ENCODE measurements around the gene PPP1R1C.

The PPP1R1C gene

DNA sequence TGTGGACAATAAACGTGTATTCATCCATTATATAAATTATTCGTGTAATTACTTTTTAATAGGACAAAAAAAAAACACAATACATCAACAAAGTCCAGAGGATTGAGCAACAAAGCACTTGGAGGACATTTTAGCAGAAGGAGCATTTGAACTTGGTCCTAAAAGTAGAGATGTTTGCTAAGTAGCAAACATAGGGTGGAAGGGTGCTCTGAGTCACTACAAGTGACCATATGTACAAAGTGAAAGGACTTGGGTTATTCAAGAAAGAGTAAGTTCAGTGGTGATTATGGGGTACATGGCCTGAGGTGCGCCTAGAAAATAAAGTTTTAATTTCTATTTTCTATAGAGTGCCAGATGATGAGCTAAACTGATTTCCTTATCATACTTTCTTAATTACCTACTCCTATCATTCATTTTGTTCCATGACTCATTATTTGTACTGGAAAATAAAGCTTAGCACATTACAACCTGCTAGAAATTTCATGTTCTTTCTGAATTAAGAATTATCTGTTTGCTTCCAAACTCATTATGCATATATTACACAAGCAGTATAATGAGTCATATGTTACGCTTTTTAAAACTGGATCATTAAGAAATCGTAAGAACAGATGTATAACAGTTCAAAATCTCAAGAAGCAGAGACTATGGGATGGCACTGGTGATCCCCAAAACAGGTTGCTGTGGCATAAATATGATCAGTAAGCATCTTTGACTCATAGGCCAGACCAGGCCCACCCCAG is 13.1 kb upstream of the PPP1R1C start:
- DNase-seq (ENCODE audit: low read depth), result no peak

GRCh38 chr2:181973171-181973783 is 12.4 kb upstream of the PPP1R1C start:
- no peak for DNase-seq (ENCODE audit: low read depth)

DNA sequence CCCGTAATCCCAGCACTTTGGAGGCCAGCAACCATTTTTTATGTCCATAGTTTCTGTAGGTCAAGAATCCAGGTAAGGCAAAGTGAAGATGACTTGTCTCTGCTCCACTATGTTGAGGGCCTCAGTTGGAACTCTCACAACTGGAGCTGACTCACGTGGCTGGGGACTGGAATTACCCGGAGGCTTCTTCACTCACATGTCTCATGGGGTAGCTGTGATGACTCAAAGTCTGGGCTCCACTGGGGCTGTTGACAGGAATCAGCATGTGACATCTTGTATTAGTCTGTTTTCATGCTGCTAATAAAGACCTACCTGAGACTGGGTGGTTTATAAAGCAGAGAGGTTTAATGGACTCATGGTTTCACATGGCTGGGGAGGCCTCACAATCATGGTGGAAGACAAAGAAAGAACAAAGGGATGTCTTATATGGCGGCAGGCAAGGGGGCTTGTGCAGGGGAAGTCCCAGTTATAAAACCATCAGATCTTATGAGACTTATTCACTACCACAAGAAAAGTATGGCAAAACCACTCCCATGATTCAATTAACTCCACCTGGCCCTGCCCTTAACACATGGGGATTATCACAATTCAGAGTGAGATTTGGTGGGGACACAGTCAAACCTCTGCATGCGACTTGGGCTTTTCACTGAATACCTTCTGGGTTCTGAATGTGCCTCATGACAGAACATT is 7.8 kb upstream of the PPP1R1C start:
- no peak for DNase-seq (ENCODE audit: low read depth)

- DNase-seq (ENCODE audit: low read depth), result no peak
Observed at GRCh38 chr2:181978351-181979150, 7.1 kb upstream of the PPP1R1C start.

DNA sequence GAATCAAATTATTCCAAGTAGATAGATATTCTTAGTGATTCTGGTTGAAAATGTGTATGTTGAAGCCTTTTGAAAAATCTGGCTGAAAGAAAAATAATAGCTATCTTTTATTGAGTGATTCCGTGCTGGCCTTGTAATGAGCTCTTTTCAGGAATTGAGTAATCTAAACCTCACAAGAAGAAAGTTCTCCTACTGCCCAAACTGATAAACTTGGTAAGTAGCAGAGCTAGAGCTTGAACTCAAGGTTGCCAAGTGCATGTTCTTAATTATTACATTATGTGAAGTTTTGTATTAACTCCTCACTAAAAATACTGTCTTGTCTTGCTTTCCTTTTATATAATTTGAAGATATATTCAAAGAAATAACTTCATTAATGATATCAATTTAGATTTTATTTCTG is 1.6 kb upstream of the PPP1R1C start:
- no peak for DNase-seq (ENCODE audit: low read depth)

DNA sequence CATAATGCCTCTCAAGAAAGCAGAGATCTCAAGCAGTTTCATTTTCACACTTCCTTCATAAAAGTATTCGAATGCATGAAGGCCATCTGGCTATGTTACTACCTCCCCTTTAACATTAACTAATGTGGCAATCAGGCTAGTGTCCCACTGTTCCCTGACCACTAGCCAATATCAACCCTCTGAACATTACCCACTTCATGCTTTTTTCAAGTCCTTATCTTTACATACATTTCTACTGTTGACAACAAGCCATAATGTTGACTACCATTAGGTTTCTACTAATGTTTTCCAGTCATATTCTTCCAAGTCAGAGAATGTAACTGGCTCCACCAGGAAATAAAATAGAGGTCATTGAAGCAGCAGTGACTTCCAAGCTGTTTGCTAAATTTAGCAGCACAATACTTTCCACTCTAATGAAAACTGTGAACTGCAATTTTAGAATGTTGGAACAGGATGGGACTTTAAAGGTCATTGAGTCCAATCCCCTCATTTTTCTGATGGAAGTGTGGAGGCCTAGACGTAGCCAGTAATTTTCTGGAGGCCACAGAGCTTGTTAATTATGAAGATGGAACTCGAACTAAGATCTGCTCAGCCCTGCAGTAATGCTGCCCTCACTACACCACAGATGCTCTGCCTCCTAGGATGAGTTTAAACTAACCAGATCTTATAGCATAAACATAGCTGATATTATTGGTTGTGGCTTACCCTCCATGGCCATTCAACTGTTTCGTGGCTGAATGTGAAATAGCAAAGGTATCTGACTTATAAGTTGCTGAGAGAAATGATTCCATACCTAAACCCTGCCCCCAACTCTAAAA is 630 bp upstream of the PPP1R1C start:
- DNase-seq (ENCODE audit: low read depth), result no peak

DNA sequence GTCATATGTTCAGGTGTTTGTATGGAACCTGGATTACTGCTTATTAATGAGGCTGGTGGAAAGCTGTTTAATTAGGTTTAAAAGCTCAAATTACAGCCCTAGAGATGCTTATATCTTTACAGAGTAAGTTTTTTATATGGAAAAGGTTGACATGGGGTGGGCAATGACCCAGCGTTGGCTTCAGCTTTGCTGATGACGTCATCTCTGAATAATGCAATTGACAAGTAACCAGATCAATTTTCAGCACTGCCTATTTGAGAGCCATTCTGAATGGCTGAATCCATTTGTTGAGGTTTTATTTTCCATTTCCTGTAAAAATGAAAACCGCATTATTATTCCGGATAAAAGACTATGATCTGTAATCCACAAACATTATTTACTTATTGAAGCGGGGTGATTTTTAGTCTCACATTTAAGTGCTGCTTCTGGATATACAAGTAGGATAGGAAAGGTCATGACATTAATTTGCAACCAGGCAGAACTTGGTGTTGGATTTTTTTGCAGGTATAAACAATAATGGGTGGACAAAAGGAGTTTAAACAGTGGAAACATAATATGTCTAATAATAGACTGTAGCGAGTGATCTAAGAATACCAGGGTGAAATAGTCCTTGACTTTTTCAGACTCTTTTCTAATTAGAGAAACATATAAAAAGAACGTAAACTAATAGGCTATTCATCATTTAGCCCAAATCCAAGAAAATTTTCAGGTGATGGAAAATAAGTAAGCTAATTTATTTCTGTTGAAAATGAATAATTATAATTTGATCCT is 2.7 kb downstream of the PPP1R1C start:
- DNase-seq (ENCODE audit: low read depth), result no peak

- no peak for DNase-seq (ENCODE audit: low read depth)
Observed at GRCh38 chr2:181989099-181989498, 3.4 kb downstream of the PPP1R1C start.

DNA sequence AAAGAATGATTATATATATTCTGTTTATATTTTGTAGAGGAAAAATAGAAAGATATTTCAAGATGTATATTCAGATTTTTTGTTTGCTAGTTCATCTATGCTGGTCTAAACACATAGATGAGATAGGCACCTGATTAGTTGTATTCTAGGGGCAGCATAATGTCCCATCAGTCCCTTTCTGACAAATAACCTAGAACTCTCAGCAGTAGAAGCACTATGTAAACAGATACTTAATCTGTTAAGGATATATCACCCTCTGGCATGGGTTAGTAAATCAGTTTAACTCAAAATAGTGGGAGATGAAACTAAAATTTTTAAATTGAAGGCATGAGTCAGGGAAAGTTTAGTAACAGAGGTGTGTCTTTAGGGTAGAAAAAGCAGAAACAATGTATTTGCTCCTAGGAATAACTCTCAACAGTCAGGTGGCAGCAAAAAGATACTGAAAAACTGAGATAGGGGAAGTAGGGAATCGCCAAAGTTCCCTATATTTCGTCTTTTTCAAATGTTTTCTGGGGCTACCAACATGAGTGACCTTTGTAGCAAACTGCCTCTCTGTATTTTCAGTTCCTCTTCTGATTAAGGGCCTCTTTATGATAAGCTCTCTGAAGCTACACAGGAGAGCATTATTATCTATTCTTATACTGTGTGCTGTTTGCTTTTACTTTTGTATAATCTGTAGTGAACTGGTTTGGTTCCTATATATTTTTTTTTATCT is 5.7 kb downstream of the PPP1R1C start:
- DNase-seq (ENCODE audit: low read depth), result no peak

DNA sequence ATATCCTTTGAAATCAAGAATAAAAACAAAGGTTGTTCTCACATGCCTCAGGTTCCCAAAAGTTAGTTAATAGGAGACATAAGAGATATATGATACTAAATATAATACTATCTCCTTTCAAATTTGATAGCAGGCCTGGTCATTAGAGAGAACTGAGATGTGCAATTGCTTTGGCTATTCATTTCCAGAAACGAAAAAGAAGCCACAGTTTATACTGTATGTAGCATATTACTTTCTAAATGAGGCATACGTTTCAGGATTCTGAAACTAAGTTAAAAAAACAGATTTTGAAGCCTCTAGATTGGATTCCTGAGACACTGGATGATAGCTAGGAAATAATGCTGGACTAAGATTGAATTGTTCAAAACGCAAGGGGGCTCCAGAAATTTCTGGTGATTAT is 7.1 kb downstream of the PPP1R1C start:
- no peak for DNase-seq (ENCODE audit: low read depth)

DNA sequence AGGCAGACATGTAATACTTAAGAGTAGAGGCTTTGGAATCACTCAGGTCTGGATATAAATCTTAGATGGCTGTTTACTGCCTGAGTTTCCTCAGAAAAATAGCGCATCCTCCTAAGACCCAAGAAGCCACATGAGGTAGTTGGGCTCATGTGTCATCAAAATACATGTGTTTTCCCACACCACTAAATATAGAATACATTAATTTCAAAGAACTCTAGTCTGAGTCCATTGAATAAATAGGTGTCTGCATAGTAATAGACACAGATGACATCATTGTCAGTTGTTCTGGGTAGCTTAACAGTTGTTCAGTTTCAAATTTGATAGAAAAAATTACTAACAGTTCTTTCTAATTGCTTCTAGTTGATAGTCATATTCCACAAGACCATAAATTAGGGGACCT is 9.6 kb downstream of the PPP1R1C start:
- no peak for DNase-seq (ENCODE audit: low read depth)

- DNase-seq (ENCODE audit: low read depth), result no peak
Observed at GRCh38 chr2:181998041-181998835, 12.6 kb downstream of the PPP1R1C start.

DNA sequence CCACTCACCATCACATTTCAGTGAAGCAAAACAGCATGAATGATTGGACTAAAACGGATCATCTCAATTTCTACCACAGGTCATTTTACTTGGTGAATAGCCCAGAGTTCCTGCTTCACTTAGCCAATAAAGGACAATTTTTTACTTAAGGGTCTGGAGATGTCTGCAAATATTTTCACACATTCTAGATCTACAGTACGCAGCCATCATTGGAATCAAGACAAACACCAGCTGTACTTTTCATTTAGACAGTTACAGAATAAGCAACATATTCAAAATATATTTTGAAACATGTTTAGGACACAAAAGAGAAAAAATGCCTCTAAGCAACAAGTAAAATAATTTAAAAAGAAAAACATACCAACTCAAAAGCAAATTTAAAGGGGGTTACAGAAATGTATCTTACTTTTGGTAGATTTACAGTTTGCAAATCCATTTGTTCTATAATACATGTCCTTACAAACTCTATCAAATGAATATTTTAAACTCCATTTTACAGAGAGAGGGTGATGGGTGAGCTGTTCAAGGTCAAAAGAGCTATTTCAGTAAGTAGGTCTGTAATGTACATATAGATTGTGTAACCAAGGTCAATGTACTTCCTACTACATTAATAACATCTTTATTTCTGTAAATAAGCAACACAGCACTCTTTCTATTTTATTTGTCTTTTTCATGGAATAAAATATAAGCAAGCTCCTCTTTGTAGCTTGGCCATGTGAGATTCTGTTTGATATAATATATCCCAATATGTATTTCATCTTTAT is 13.4 kb downstream of the PPP1R1C start:
- no peak for DNase-seq (ENCODE audit: low read depth)

GRCh38 chr2:181999911-182000310 is 14.3 kb downstream of the PPP1R1C start:
- DNase-seq (ENCODE audit: low read depth), result no peak

DNA sequence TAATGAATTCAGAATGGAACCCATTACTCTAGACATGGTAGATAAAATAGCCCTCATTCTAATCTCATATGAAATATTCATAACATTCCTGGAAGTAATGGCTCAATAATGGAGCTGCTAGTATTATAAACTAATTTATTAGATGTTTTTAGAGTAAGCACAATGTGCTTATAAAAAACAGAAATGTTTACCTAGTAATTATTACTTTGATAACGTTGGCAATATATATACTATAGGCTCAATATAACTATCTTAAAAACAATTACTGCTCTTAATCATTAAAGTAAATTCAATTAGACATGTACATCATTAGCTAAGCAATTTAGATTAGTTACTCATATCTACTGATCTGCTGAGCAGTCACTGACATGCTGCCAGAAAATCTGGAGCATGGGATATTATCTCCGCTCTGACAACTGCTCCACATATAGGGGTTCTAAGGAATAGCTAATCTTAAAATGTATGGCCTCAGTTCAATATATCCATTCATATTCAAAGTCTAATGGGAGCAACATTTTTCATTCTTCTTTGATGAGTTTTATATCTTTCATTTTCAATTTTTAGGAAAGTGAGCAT is 19.4 kb downstream of the PPP1R1C start:
- no peak for DNase-seq (ENCODE audit: low read depth)

GRCh38 chr2:182006595-182007341 is 21.1 kb downstream of the PPP1R1C start:
- no peak for DNase-seq (ENCODE audit: low read depth)

DNA sequence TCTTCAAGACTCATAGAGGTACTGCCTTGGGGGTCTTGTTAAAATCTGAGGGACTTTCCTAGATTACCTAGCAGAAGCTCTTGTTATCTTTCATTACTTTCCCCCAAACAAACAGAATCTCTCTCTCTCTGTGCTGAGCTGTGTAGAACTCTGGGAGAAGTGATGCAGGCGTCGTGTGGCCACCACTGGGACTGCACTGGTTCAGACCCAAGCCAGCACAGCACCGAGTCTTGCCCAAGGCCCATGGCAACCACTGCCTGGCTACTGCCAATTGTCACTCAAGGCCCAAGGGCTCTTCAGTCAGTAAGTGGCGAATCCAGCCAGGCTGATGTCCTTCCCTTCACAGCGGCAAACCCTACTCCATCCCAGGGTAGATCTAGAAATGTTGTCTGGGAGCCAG is 28.6 kb downstream of the PPP1R1C start:
- DNase-seq (ENCODE audit: low read depth), result no peak
